Mesenchymal stem cell (in vitro differentiated cells and primary cell): Measurements from ENCODE around the gene PODXL2.
A peak's percentile ranks its signal among the peaks of the same experiment; 100 is the strongest.

Experiments used
- DNase-seq: peaks from one replicate; pipeline ENCODE4 v3.0.0-alpha.2; 2013
- H2AFZ ChIP-seq: one replicate; pipeline ENCODE4 v1.6.1; 2013; ENCODE audit warnings: low read depth, mild to moderate bottlenecking, control low read depth, inconsistent platforms, low read length, moderate library complexity
- H2AK5ac ChIP-seq: 2 replicates; pipeline ENCODE4 v1.6.1; 2013; ENCODE audit warnings: low read length, moderate library complexity, mild to moderate bottlenecking, inconsistent platforms; ENCODE audit not compliant: severe bottlenecking
- H2BK120ac ChIP-seq: one replicate; pipeline ENCODE4 v1.6.1; 2013; ENCODE audit warnings: low read depth, mild to moderate bottlenecking, inconsistent platforms, low read length, moderate library complexity
- H2BK12ac ChIP-seq, 2 experiments: one replicate each; pipeline ENCODE4 v1.6.1; 2013; ENCODE audit warnings: inconsistent platforms in 2 of 2, low read length in 2 of 2, mild to moderate bottlenecking in 2 of 2, moderate library complexity in 2 of 2, control low read depth in 1 of 2
- H2BK15ac ChIP-seq: one replicate; pipeline ENCODE4 v1.6.1; 2013; ENCODE audit warnings: mild to moderate bottlenecking, low read depth, inconsistent platforms; ENCODE audit not compliant: poor library complexity, severe bottlenecking
- H2BK5ac ChIP-seq: 2 replicates; pipeline ENCODE4 v1.6.1; 2013; ENCODE audit warnings: low read depth, mild to moderate bottlenecking, low read length, control low read depth, inconsistent platforms; ENCODE audit not compliant: poor library complexity, severe bottlenecking
- H3K14ac ChIP-seq, 2 experiments: one replicate each; pipeline ENCODE4 v1.6.1; 2013; ENCODE audit warnings: inconsistent platforms in 2 of 2, low read length in 2 of 2, control low read depth in 1 of 2, mild to moderate bottlenecking in 1 of 2, moderate library complexity in 1 of 2
- H3K18ac ChIP-seq, 2 experiments: one replicate each; pipeline ENCODE4 v1.6.1; 2013; ENCODE audit warnings: inconsistent platforms in 2 of 2, low read length in 2 of 2, control low read depth in 1 of 2, low read depth in 1 of 2, mild to moderate bottlenecking in 1 of 2
- H3K23ac ChIP-seq, 2 experiments: one replicate each; pipeline ENCODE4 v1.6.1; 2013; ENCODE audit warnings: inconsistent platforms in 2 of 2, low read length in 2 of 2, mild to moderate bottlenecking in 2 of 2, moderate library complexity in 2 of 2, control low read depth in 1 of 2
- H3K27ac ChIP-seq: 2 replicates; pipeline ENCODE4 v1.5.1; 2013; ENCODE audit warnings: mild to moderate bottlenecking, moderate library complexity, low read length, control low read depth, inconsistent platforms; ENCODE audit not compliant: poor library complexity, severe bottlenecking
- H3K27me3 ChIP-seq, 2 experiments: 2 replicates each; pipeline versions ENCODE4 v1.6.1 to v1.7.0; 2013; ENCODE audit warnings: low read length in 2 of 2, mild to moderate bottlenecking in 2 of 2, moderate library complexity in 2 of 2, control low read depth in 1 of 2, inconsistent platforms in 1 of 2; ENCODE audit not compliant: control insufficient read depth in 1 of 2, insufficient read depth in 1 of 2
- H3K36me3 ChIP-seq, 2 experiments: 2 replicates each; pipeline versions ENCODE4 v1.6.1 to v1.7.0; 2013; ENCODE audit warnings: low read length in 2 of 2, control low read depth in 1 of 2, inconsistent platforms in 1 of 2, low read depth in 1 of 2, mild to moderate bottlenecking in 1 of 2; ENCODE audit not compliant: insufficient read depth in 2 of 2, control insufficient read depth in 1 of 2
- H3K4ac ChIP-seq, 2 experiments: one replicate each; pipeline ENCODE4 v1.6.1; 2013; ENCODE audit warnings: inconsistent platforms in 2 of 2, low read length in 2 of 2, mild to moderate bottlenecking in 2 of 2, moderate library complexity in 2 of 2, control low read depth in 1 of 2, low read depth in 1 of 2
- H3K4me1 ChIP-seq: 2 replicates; pipeline ENCODE4 v1.6.1; 2013; ENCODE audit warnings: low read depth, low read length, control low read depth; ENCODE audit not compliant: control insufficient read depth, insufficient read depth
- H3K4me2 ChIP-seq: 2 replicates; pipeline ENCODE4 v1.6.1; 2013; ENCODE audit warnings: low read length, mild to moderate bottlenecking, inconsistent platforms; ENCODE audit not compliant: poor library complexity, severe bottlenecking
- H3K4me3 ChIP-seq, 2 experiments: 2 replicates each; pipeline versions ENCODE4 v1.5.1 to v1.7.0; 2013; ENCODE audit warnings: low read length in 2 of 2, mild to moderate bottlenecking in 2 of 2, control low read depth in 1 of 2, low read depth in 1 of 2; ENCODE audit not compliant: insufficient read depth in 1 of 2
- H3K79me1 ChIP-seq: replicated peaks from 2 replicates; pipeline ENCODE4 v1.6.1; 2013; ENCODE audit warnings: mild to moderate bottlenecking, control low read depth, low read length, inconsistent platforms; ENCODE audit not compliant: poor library complexity, severe bottlenecking
- H3K9ac ChIP-seq: 2 replicates; pipeline ENCODE4 v1.7.0; 2013; ENCODE audit warnings: mild to moderate bottlenecking, low read length, moderate library complexity
- H3K9me3 ChIP-seq: 2 replicates; pipeline ENCODE4 v1.7.0; 2013; ENCODE audit warnings: mild to moderate bottlenecking, low read length; ENCODE audit not compliant: control insufficient read depth
- H4K8ac ChIP-seq: one replicate; pipeline ENCODE4 v1.6.1; 2013; ENCODE audit warnings: inconsistent platforms, mild to moderate bottlenecking, low read length, moderate library complexity
- H4K91ac ChIP-seq: one replicate; pipeline ENCODE4 v1.6.1; 2013; ENCODE audit warnings: mild to moderate bottlenecking, low read length, inconsistent platforms
- WGBS: methylation state at CpG from one replicate; pipeline ENCODE4 v1.1.7; 2013; ENCODE audit warnings: mixed read lengths; 5-methylcytosine and 5-hydroxymethylcytosine counted together

Gene PODXL2

GRCh38 chr3:127671523-127672428 is 42.8 kb downstream of the PODXL2 start:
- Histone ChIP-seq H3K4me3 (peak overlapping the region; percentile 65 to 81), H3K4me2 (peak overlapping the region; percentile 74), H2BK5ac (no peak overlapping the region), H3K27me3 (no peaks in the 10 kb centered on the region), H4K8ac (peak overlapping the region; percentile 98), H3K4me1 (peaks cover 23% of the 10 kb centered on the region), H3K18ac (peak overlapping the region; percentile 86 to 98), H2AFZ (peak overlapping the region; percentile 64), H2BK15ac (peak overlapping the region; percentile 76), H3K9ac (peak overlapping the region; percentile 90), H3K9me3 (no peaks in the 10 kb centered on the region), H3K4ac (peak overlapping the region; percentile 83 to 97), H2BK12ac (peak overlapping the region in 1 of 2 experiments; percentile 54), H3K79me1 (peaks cover 18% of the 10 kb centered on the region), H2AK5ac (no peak overlapping the region), H4K91ac (peak overlapping the region; percentile 97), H3K36me3 (peaks cover 15 to 20% of the 10 kb centered on the region in 2 experiments), H2BK120ac (peak overlapping the region; percentile 65), H3K27ac (no peak overlapping the region), H3K14ac (peak overlapping the region in 1 of 2 experiments; percentile 91), H3K23ac (peak overlapping the region in 1 of 2 experiments; percentile 27)
- 42% methylated on average over 35 of the region's 44 CpGs for WGBS
- no peak for DNase-seq

DNA sequence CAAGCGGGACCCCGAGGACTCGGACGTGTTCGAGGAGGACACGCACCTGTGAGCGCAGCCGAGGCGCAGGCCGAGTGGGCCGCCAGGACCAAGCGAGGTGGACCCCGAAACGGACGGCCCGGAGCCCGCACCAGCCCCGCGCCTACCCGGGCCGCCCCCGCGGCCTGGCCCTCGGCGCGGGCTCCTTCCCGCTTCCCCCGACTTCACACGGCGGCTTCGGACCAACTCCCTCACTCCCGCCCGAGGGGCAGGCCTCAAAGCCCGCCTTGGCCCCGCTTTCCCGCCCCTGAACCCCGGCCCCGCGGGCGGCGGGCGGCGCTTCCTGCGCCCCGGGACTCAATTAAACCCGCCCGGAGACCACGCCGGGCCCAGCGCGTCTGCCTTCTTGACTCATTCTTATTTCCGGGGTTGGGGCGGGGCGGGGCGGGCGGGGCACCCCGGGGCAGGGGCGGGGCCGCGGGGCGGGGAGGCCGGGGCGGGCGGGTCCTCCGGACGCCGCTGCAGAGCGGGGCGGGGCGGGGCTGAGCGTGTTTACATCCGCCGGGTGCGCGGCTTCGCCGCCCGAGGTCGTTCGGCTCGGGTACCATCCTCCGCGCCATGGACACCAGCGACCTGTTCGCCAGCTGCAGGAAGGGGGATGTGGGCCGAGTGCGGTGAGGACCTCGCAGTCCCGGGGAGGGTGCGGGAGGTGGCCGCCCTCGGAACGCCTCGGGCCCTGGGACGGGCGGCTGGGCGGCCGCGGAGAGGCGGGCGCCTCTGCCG is 43.6 kb downstream of the PODXL2 start, which contains the start of gene ABTB1:
ABTB1 (plus strand) TSS at position 524 of the 762 bp plus-strand sequence; CDS start at position 598, 74 bp downstream.
- WGBS: 1% methylated on average over 63 of the region's 102 CpGs
- Histone ChIP-seq H3K27me3 (no peaks in the 10 kb centered on the region), H3K14ac (peak within 1 kb of the TSS in 1 of 2 experiments; percentile 91), H2BK12ac (peak within 1 kb of the TSS in 1 of 2 experiments; percentile 54), H3K23ac (peak within 1 kb of the TSS in 1 of 2 experiments; percentile 27), H3K9ac (peak within 1 kb of the TSS; percentile 91), H3K4ac (peak within 1 kb of the TSS; percentile 83 to 97), H3K4me3 (peak within 1 kb of the TSS; percentile 73 to 92), H3K4me2 (peak within 1 kb of the TSS; percentile 74), H4K8ac (peak within 1 kb of the TSS; percentile 98), H2AFZ (peak within 1 kb of the TSS; percentile 64), H2BK120ac (peak within 1 kb of the TSS; percentile 65), H3K79me1 (peaks cover 18% of the 10 kb centered on the region), H3K18ac (peak within 1 kb of the TSS; percentile 86 to 98), H2AK5ac (no peak within 1 kb of the TSS), H4K91ac (peak within 1 kb of the TSS; percentile 97), H3K27ac (no peak within 1 kb of the TSS), H2BK5ac (no peak within 1 kb of the TSS), H2BK15ac (peak within 1 kb of the TSS; percentile 76), H3K4me1 (peaks cover 23% of the 10 kb centered on the region), H3K9me3 (no peaks in the 10 kb centered on the region), H3K36me3 (peaks cover 22 to 29% of the 10 kb centered on the region in 2 experiments)
- DNase-seq: peak; percentile 75

GRCh38 chr3:127673191-127674100 is 44.5 kb downstream of the PODXL2 start:
- no peak overlapping the region for H3K23ac ChIP-seq
- H2BK5ac ChIP-seq: no peak overlapping the region
- peak overlapping the region; percentile 56 to 62 for H3K18ac ChIP-seq
- no peak overlapping the region for H2AK5ac ChIP-seq
- peak; percentile 68 for DNase-seq
- H3K27ac ChIP-seq: no peak overlapping the region
- H4K91ac ChIP-seq: no peak overlapping the region
- peaks cover 18% of the 10 kb centered on the region for H3K79me1 ChIP-seq
- H3K4me3 ChIP-seq: peak overlapping the region; percentile 73 to 92
- H3K9ac ChIP-seq: peak overlapping the region; percentile 91
- peak overlapping the region; percentile 28 for H2BK15ac ChIP-seq
- peak overlapping the region in 1 of 2 experiments; percentile 35 for H2BK12ac ChIP-seq
- H3K27me3 ChIP-seq: no peaks in the 10 kb centered on the region
- H2BK120ac ChIP-seq: peak overlapping the region; percentile 9
- peaks cover 23% of the 10 kb centered on the region for H3K4me1 ChIP-seq
- WGBS: 12% methylated on average over 49 of the region's 51 CpGs
- H3K4ac ChIP-seq: peak overlapping the region in 1 of 2 experiments; percentile 20
- H2AFZ ChIP-seq: peak overlapping the region; percentile 33
- no peaks in the 10 kb centered on the region for H3K9me3 ChIP-seq
- H3K36me3 ChIP-seq: peaks cover 31 to 37% of the 10 kb centered on the region in 2 experiments
- H3K14ac ChIP-seq: no peak overlapping the region
- peak overlapping the region; percentile 56 for H4K8ac ChIP-seq
- peak overlapping the region; percentile 71 for H3K4me2 ChIP-seq
